Body of pancreas (tissue), 4 donors: ENCODE data around the gene MYMX. TPM values are rescaled to one million over a fixed set of nuclear protein-coding genes. Genes with fewer than 3 reads are reported as not detected.
A peak's percentile ranks its signal among the peaks of the same experiment; 100 is the strongest.

Source experiments
- ATAC-seq: fragments of 150-250 bp; one replicate; pipeline ENCODE4 v1.9.1; 2016
- DNase-seq, 4 donors: peaks; one replicate each; pipeline ENCODE4 v3.0.0-alpha.2; 2019
- H3K27ac ChIP-seq, 4 donors: fragments of 200-600 bp; sonication (generic); 1 replicate in 3 of 4; 2 replicates in 1 of 4; pipeline versions ENCODE4 v1.5.1 to v1.6.1; 2016 to 2019; ENCODE audit warnings: mild to moderate bottlenecking in 1 of 4, mixed read lengths in 1 of 4, moderate library complexity in 1 of 4
- H3K27me3 ChIP-seq, 2 donors: fragments of 200-600 bp; sonication (generic); one replicate each; pipeline ENCODE4 v1.6.0; 2016; ENCODE audit warnings: mild to moderate bottlenecking in 1 of 2
- H3K36me3 ChIP-seq, 2 donors: fragments of 200-600 bp; sonication (generic); replicated peaks in 1 of 2; 2 replicates each; pipeline ENCODE4 v1.5.1; 2016; ENCODE audit warnings: low read depth in 2 of 2; ENCODE audit not compliant: insufficient read depth in 1 of 2
- H3K4me1 ChIP-seq: fragments of 200-600 bp; sonication (generic); one replicate; pipeline ENCODE4 v1.6.0; 2016
- H3K4me3 ChIP-seq, 2 donors: fragments of 200-600 bp; sonication (generic); 1 replicate in 1 of 2; 2 replicates in 1 of 2; pipeline ENCODE4 v1.5.1; 2016 to 2019
- H3K9me3 ChIP-seq, 3 donors: fragments of 200-600 bp; sonication (generic); 1 replicate in 2 of 3; 2 replicates in 1 of 3; pipeline ENCODE4 v1.5.1; 2016
- CTCF ChIP-seq, 7 experiments: fragments of 450-650 bp in 4 of 7; fragments of 200-600 bp in 3 of 7; sonication (generic) in 3 of 7; IDR thresholded peaks; one replicate each; pipeline ENCODE4 v1.5.1; 2016 to 2019; ENCODE audit warnings: antibody characterized with exemption in 7 of 7
- POLR2A ChIP-seq, 3 donors: fragments of 450-650 bp; IDR thresholded peaks; one replicate each; pipeline ENCODE4 v1.6.1; 2016; ENCODE audit warnings: antibody characterized with exemption in 3 of 3, mild to moderate bottlenecking in 2 of 3
- WGBS, 2 donors: methylation state at CpG; one replicate each; pipeline ENCODE4 v1.1.5; 2017; 5-methylcytosine and 5-hydroxymethylcytosine counted together
- intact Hi-C: fragments of 100-400 bp; cut with DNase I; formaldehyde crosslinking; loops from one replicate; pipeline ENCODE4 v1.15.1; 2023
- total RNA-seq, 2 donors: library from RNA; depleted of rRNA; stranded (reverse); fragments of >200 nt; gene quantifications; one replicate each; pipeline ENCODE4 v1.1.0, GENCODE V29; 2016

The MYMX gene
- total RNA-seq, 2 donors from 2014 or later: 4.2 TPM; not detected in 1

DNA sequence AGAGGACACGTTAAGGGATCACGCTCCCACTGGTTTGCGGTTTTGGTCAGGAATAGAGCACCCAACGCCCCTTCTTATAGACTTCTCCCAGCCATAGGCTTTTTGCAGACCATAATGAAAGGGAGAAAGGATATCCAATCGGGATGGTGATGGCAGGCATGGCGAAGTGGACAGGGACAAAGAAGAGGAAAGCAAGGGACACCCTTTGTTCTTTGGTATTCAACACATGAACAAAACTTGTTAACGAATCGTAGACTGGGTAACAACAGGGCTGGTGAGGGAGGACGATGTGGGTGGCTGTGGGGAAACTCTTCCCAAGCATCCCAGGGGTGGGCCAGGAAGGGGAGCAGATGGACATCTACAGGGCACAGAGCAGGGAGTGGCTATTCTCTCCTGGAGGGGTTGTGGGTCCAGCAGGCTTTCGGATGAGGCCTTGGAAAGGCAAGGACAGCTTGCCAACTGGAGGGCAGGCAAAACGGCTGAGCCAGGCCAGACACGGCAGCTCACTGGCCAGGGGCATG lies 28.7 kb downstream of the MYMX start:
- ATAC-seq: no peak

GRCh38 chr6:44245912-44246662 lies 29.4 kb downstream of the MYMX start:
- H3K4me3 ChIP-seq: peak overlapping the region; percentile 65 to 91
- peaks cover 42% of the 10 kb centered on the region for H3K4me1 ChIP-seq
- intact Hi-C loops: no loop called here
- ATAC-seq: peak; percentile 70
- TF ChIP-seq POLR2A (IDR thresholded peaks at IDR 0.05) (peak in 2 of 3 donors; percentile 12 to 42), CTCF (IDR thresholded peaks at IDR 0.05) (peak in 3 of 7 experiments; percentile 22 to 44 (median 23))
- H3K27me3 ChIP-seq: no peaks in the 10 kb centered on the region
- H3K9me3 ChIP-seq: no peaks in the 10 kb centered on the region
- DNase-seq: peak; percentile 90 to 93 (median 90)
- peaks cover 16 to 19% of the 10 kb centered on the region in 2 donors for H3K36me3 ChIP-seq
- WGBS, 2 donors: 0 to 1% methylated on average over 17 to 62 of the region's 62 CpGs
- H3K27ac ChIP-seq: peak overlapping the region; percentile 98 to 99 (median 99)

More for the DNA sequence above, 28.7 kb downstream of the MYMX start:
- Histone ChIP-seq H3K27me3 (no peaks in the 10 kb centered on the region), H3K4me1 (peaks cover 35% of the 10 kb centered on the region), H3K4me3 (peak overlapping the region in 1 of 2 donors; percentile 38), H3K27ac (peak overlapping the region; percentile 98 to 99 (median 99)), H3K9me3 (no peaks in the 10 kb centered on the region), H3K36me3 (peaks cover 9 to 13% of the 10 kb centered on the region in 2 donors)
- TF ChIP-seq POLR2A (IDR thresholded peaks at IDR 0.05): no peak
- no peak for TF ChIP-seq CTCF (IDR thresholded peaks at IDR 0.05)
- 59 to 64% methylated on average over 12 of the region's 12 CpGs for WGBS, 2 donors
- no peak for DNase-seq
- intact Hi-C loops: no loop called here

GRCh38 chr6:44246663-44247337 lies 30.1 kb downstream of the MYMX start, which contains the start of gene HSP90AB1:
Gene HSP90AB1, plus strand, starts transcription at chr6:44247101. Its CDS starts 1,529 bp downstream, at chr6:44248630.
- intact Hi-C loops: no loop called here
- DNase-seq: peak; percentile 97 to 99 (median 98)
- Histone ChIP-seq H3K36me3 (peaks cover 22 to 26% of the 10 kb centered on the region in 2 donors), H3K27me3 (no peaks in the 10 kb centered on the region), H3K27ac (peak within 1 kb of the TSS; percentile 98 to 99 (median 99)), H3K9me3 (no peaks in the 10 kb centered on the region), H3K4me3 (peak within 1 kb of the TSS; percentile 91 to 100), H3K4me1 (peaks cover 48% of the 10 kb centered on the region)
- peak; percentile 86 for ATAC-seq
- TF ChIP-seq POLR2A (IDR thresholded peaks at IDR 0.05) (peak; percentile 98 to 100 (median 100)), CTCF (IDR thresholded peaks at IDR 0.05) (peak in 1 of 7 experiments; percentile 18)
- WGBS, 2 donors: 0% methylated on average over 15 to 34 of the region's 34 CpGs

DNA sequence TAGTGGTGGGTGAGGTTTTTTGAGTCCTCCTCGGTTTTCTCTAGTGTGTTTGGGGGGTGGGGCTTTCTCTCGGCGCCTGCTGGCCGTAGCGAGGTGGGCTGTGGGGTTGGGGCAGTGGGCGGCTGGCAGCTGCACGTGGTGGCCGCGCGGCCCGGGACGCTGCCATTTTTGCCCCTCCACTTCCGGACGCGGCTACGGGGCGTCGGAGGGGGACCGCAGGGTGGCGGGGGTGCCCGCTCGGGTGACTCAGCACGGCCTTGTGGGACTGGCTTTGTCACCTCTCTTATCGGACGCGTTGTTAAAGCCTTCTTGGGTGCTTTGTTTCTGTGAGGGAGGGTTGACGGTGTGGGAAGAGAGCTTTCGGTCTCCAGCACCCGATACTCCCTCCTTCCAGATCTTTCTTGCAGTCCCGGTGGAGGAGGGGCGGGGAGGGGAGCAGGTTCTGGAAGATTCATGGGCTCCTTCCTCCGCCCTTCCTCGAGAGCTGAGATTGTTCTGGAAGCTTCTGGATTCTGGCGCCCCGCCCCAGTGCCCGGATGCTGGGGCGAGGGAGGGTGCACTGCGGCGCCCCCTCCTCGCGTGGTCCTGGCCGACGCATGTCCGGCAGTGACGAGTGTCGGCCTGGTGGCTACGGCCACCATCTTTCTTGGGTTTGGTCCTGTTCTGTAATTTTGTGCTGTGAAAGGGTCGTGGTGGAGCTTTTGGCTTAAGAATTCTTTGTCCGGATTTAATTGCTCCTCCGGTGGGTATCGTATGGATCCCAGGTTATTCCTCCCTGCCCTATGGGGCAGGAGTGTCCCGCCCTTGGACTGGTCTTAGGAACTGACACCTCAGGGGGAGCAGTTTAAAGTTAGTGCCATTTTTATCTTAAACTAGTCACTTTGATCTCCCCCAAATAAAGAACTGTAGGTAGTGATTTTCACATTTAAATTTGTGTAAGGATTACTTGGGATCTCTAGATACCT lies 30.9 kb downstream of the MYMX start:
- TF ChIP-seq POLR2A (IDR thresholded peaks at IDR 0.05): no peak
- no peak for TF ChIP-seq CTCF (IDR thresholded peaks at IDR 0.05)
- Histone ChIP-seq H3K36me3 (peaks cover 28 to 35% of the 10 kb centered on the region in 2 donors), H3K9me3 (no peaks in the 10 kb centered on the region), H3K27me3 (no peaks in the 10 kb centered on the region), H3K4me1 (peaks cover 52% of the 10 kb centered on the region), H3K4me3 (peak overlapping the region; percentile 91 to 100), H3K27ac (peak overlapping the region; percentile 98 to 99 (median 99))
- DNase-seq (peak; percentile 81 to 87 (median 85)), ATAC-seq (peak; percentile 60)
- WGBS, 2 donors: 0 to 1% methylated on average over 29 to 48 of the region's 52 CpGs
- intact Hi-C loops: no loop called here
